Measurements from ENCODE around the gene DHRS7.

- TF ChIP-seq, protein P1, sequence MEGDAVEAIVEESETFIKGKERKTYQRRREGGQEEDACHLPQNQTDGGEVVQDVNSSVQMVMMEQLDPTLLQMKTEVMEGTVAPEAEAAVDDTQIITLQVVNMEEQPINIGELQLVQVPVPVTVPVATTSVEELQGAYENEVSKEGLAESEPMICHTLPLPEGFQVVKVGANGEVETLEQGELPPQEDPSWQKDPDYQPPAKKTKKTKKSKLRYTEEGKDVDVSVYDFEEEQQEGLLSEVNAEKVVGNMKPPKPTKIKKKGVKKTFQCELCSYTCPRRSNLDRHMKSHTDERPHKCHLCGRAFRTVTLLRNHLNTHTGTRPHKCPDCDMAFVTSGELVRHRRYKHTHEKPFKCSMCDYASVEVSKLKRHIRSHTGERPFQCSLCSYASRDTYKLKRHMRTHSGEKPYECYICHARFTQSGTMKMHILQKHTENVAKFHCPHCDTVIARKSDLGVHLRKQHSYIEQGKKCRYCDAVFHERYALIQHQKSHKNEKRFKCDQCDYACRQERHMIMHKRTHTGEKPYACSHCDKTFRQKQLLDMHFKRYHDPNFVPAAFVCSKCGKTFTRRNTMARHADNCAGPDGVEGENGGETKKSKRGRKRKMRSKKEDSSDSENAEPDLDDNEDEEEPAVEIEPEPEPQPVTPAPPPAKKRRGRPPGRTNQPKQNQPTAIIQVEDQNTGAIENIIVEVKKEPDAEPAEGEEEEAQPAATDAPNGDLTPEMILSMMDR (IDR thresholded peaks at IDR 0.05): no peak
- TF ChIP-seq POLR2A (IDR thresholded peaks at IDR 0.05): no peak
Observed at GRCh38 chr14:60197629-60198303, 32.6 kb upstream of the DHRS7 start.
